H9 (cell line): ENCODE results near the gene NTF4. TPM values are rescaled to one million over a fixed set of nuclear protein-coding genes. Genes with fewer than 3 reads are reported as not detected.

Source experiments
- DNase-seq: peaks from one replicate; pipeline ENCODE4 v3.0.0-alpha.2; 2017
- H2AFZ ChIP-seq: one replicate; pipeline ENCODE4 v1.6.1; 2013; ENCODE audit warnings: mild to moderate bottlenecking, low read length, control low read depth, moderate library complexity
- H2AK5ac ChIP-seq: 2 replicates; pipeline ENCODE4 v1.6.1; 2013; ENCODE audit warnings: low read length, control low read depth, mixed read lengths; ENCODE audit not compliant: insufficient read length
- H2BK120ac ChIP-seq: one replicate; pipeline ENCODE4 v1.6.1; 2013; ENCODE audit warnings: low read depth, mild to moderate bottlenecking, low read length, control low read depth, inconsistent platforms; ENCODE audit not compliant: poor library complexity, severe bottlenecking
- H2BK12ac ChIP-seq: 2 replicates; pipeline ENCODE4 v1.6.1; 2013; ENCODE audit warnings: low read length, control low read depth, mixed read lengths, low read depth; ENCODE audit not compliant: insufficient read length
- H2BK15ac ChIP-seq: 2 replicates; pipeline ENCODE4 v1.6.1; 2013; ENCODE audit warnings: low read depth, low read length, control low read depth
- H2BK20ac ChIP-seq: one replicate; pipeline ENCODE4 v1.6.1; 2013; ENCODE audit warnings: low read depth, mild to moderate bottlenecking, low read length, control low read depth, inconsistent platforms; ENCODE audit not compliant: poor library complexity, severe bottlenecking
- H2BK5ac ChIP-seq: 2 replicates; pipeline ENCODE4 v1.6.1; 2013; ENCODE audit warnings: low read length, control low read depth, mixed read lengths; ENCODE audit not compliant: insufficient read length
- H3K14ac ChIP-seq: 2 replicates; pipeline ENCODE4 v1.6.1; 2013; ENCODE audit warnings: low read length, control low read depth; ENCODE audit not compliant: insufficient read depth
- H3K18ac ChIP-seq: 2 replicates; pipeline ENCODE4 v1.6.1; 2013; ENCODE audit warnings: low read depth, mild to moderate bottlenecking, mixed read lengths, low read length, control low read depth; ENCODE audit not compliant: insufficient read length
- H3K23ac ChIP-seq: 2 replicates; pipeline ENCODE4 v1.6.1; 2013; ENCODE audit warnings: low read length, control low read depth, mixed read lengths, low read depth; ENCODE audit not compliant: insufficient read length
- H3K23me2 ChIP-seq: 2 replicates; pipeline ENCODE4 v1.6.1; 2013; ENCODE audit warnings: low read depth, mild to moderate bottlenecking, mixed read lengths, low read length, control low read depth; ENCODE audit not compliant: insufficient read length, poor library complexity, severe bottlenecking
- H3K27ac ChIP-seq: 2 replicates; pipeline ENCODE4 v1.5.1; 2013; ENCODE audit warnings: low read length, control low read depth, mixed read lengths, low read depth; ENCODE audit not compliant: insufficient read length
- H3K27me3 ChIP-seq: 2 replicates; pipeline ENCODE4 v1.6.1; 2013; ENCODE audit warnings: low read length, control low read depth, inconsistent platforms; ENCODE audit not compliant: insufficient read depth
- H3K4ac ChIP-seq: 2 replicates; pipeline ENCODE4 v1.6.1; 2013; ENCODE audit warnings: low read depth, mild to moderate bottlenecking, control low read depth, inconsistent platforms, low read length, moderate library complexity
- H3K4me1 ChIP-seq: 2 replicates; pipeline ENCODE4 v1.6.1; 2013; ENCODE audit warnings: low read length, control low read depth, inconsistent platforms; ENCODE audit not compliant: insufficient read depth
- H3K4me2 ChIP-seq: 2 replicates; pipeline ENCODE4 v1.6.1; 2013; ENCODE audit warnings: low read length, control low read depth, mixed read lengths; ENCODE audit not compliant: insufficient read length, insufficient read depth
- H3K56ac ChIP-seq: 2 replicates; pipeline ENCODE4 v1.6.1; 2013; ENCODE audit warnings: low read depth, mild to moderate bottlenecking, mixed read lengths, low read length, control low read depth; ENCODE audit not compliant: insufficient read length
- H3K79me1 ChIP-seq: 2 replicates; pipeline ENCODE4 v1.6.1; 2013; ENCODE audit warnings: low read depth, mild to moderate bottlenecking, moderate library complexity, low read length, control low read depth, inconsistent platforms; ENCODE audit not compliant: insufficient read depth, poor library complexity, severe bottlenecking
- H3K79me2 ChIP-seq: 2 replicates; pipeline ENCODE4 v1.6.1; 2013; ENCODE audit warnings: low read length, control low read depth, inconsistent platforms; ENCODE audit not compliant: insufficient read depth
- H3K9ac ChIP-seq: 2 replicates; pipeline ENCODE4 v1.6.1; 2013; ENCODE audit warnings: low read length, control low read depth, mixed read lengths; ENCODE audit not compliant: insufficient read length; ENCODE audit errors: extremely low read depth
- H3K9me3 ChIP-seq: one replicate; pipeline ENCODE4 v1.6.1; 2013; ENCODE audit warnings: low read depth, low read length, inconsistent platforms; ENCODE audit not compliant: control insufficient read depth
- H3T11ph ChIP-seq: one replicate; pipeline ENCODE4 v1.6.1; 2013; ENCODE audit warnings: mild to moderate bottlenecking, low read length, control low read depth, inconsistent platforms
- H4K20me1 ChIP-seq: one replicate; pipeline ENCODE4 v1.6.1; 2013; ENCODE audit not compliant: control insufficient read depth, insufficient read length, insufficient read depth
- H4K5ac ChIP-seq: 2 replicates; pipeline ENCODE4 v1.6.1; 2013; ENCODE audit warnings: low read depth, mild to moderate bottlenecking, mixed read lengths, low read length, control low read depth; ENCODE audit not compliant: insufficient read length
- H4K8ac ChIP-seq: replicated peaks from 2 replicates; pipeline ENCODE4 v1.6.1; 2013; ENCODE audit warnings: low read length, control low read depth, mixed read lengths, low read depth; ENCODE audit not compliant: insufficient read length
- H4K91ac ChIP-seq: 2 replicates; pipeline ENCODE4 v1.6.1; 2013; ENCODE audit warnings: low read depth, mild to moderate bottlenecking, moderate library complexity, mixed read lengths, low read length, control low read depth; ENCODE audit not compliant: insufficient read length
- H3K27ac Mint-ChIP-seq, 3 experiments: 2 replicates in 2 of 3; 3 replicates in 1 of 3; pipeline ENCODE4 v1.8.0; 2020 to 2021; ENCODE audit warnings: mixed read lengths in 3 of 3, mild to moderate bottlenecking in 1 of 3, moderate library complexity in 1 of 3
- H3K27me3 Mint-ChIP-seq: 2 replicates; pipeline ENCODE4 v1.8.0; 2021; ENCODE audit warnings: low read depth, mild to moderate bottlenecking, moderate library complexity, mixed read lengths
- H3K36me3 Mint-ChIP-seq, 3 experiments: 2 replicates in 2 of 3; 3 replicates in 1 of 3; pipeline ENCODE4 v1.8.0; 2020 to 2021; ENCODE audit warnings: low read depth in 3 of 3, mixed read lengths in 3 of 3; ENCODE audit not compliant: insufficient read depth in 1 of 3
- H3K4me1 Mint-ChIP-seq, 2 experiments: 2 replicates each; pipeline ENCODE4 v1.8.0; 2020; ENCODE audit warnings: mixed read lengths in 2 of 2
- H3K4me3 Mint-ChIP-seq, 2 experiments: 2 replicates in 1 of 2; 3 replicates in 1 of 2; pipeline ENCODE4 v1.8.0; 2020 to 2021; ENCODE audit warnings: mild to moderate bottlenecking in 2 of 2, mixed read lengths in 2 of 2, moderate library complexity in 1 of 2
- H3K9me3 Mint-ChIP-seq, 2 experiments: 2 replicates in 1 of 2; 3 replicates in 1 of 2; pipeline ENCODE4 v1.8.0; 2020; ENCODE audit warnings: mild to moderate bottlenecking in 2 of 2, mixed read lengths in 2 of 2, moderate library complexity in 1 of 2
- CTCF ChIP-seq: fragments of 200-600 bp; sonication (generic); conservative IDR thresholded peaks from 3 replicates; pipeline ENCODE4 v1.8.0; 2021; ENCODE audit warnings: antibody characterized with exemption, mild to moderate bottlenecking
- WGBS: extraction: QIAGEN DNeasy Blood & Tissue Kit; methylation state at CpG from one replicate; pipeline ENCODE4 v1.1.7; 2013; ENCODE audit warnings: missing lambda C conversion rate, low lambda C conversion rate, mixed read lengths; ENCODE audit not compliant: insufficient read length; ENCODE audit errors: extremely low coverage; 5-methylcytosine and 5-hydroxymethylcytosine counted together
- total RNA-seq: library from RNA; stranded (reverse); gene quantifications from 2 replicates; pipeline ENCODE4 v1.2.1, GENCODE V29; 2021

Gene NTF4
- total RNA-seq, 1 experiment from 2014 or later = 2.1 TPM

GRCh38 chr19:49109569-49110233 is 45.1 kb upstream of the NTF4 start:
- Histone ChIP-seq H3K23ac (no peak overlapping the region), H3K23me2 (no peaks in the 10 kb centered on the region), H2BK12ac (no peak overlapping the region), H4K91ac (no peak overlapping the region), H2AFZ (no peak overlapping the region), H3T11ph (no peak overlapping the region), H3K9ac (no peak overlapping the region), H3K4me1 (no peaks in the 10 kb centered on the region), H3K79me2 (no peaks in the 10 kb centered on the region), H4K20me1 (no peaks in the 10 kb centered on the region), H3K27ac (no peak overlapping the region), H4K8ac (no peak overlapping the region), H2AK5ac (no peak overlapping the region), H3K9me3 (no peaks in the 10 kb centered on the region), H3K4ac (no peak overlapping the region), H3K18ac (no peak overlapping the region), H2BK20ac (no peak overlapping the region), H2BK120ac (no peak overlapping the region), H3K14ac (no peak overlapping the region; the same call in 1 of the 2 replicates), H4K5ac (no peak overlapping the region), H3K4me2 (no peak overlapping the region), H3K27me3 (no peaks in the 10 kb centered on the region), H2BK5ac (no peak overlapping the region), H3K79me1 (no peaks in the 10 kb centered on the region), H2BK15ac (no peak overlapping the region), H3K56ac (no peak overlapping the region)
- Mint-ChIP-seq H3K27ac (no peak overlapping the region), H3K9me3 (peaks cover 0 to 2% of the 10 kb centered on the region in 2 experiments; a peak in 2 of 5 replicates), H3K36me3 (peaks cover 30 to 46% (median 45%) of the 10 kb centered on the region in 3 experiments), H3K4me3 (no peak overlapping the region), H3K4me1 (peaks cover 14 to 29% of the 10 kb centered on the region in 2 experiments), H3K27me3 (peaks cover 1% of the 10 kb centered on the region)
- no peak for DNase-seq
- no peak for TF ChIP-seq CTCF
- WGBS = no CpG with 5 or more reads among the region's 8 CpGs
